ENCODE data around the gene UBTD2. TPM values are rescaled to one million over a fixed set of nuclear protein-coding genes. Genes with fewer than 3 reads are reported as not detected.
A peak's percentile ranks its signal among the peaks of the same experiment; 100 is the strongest.

The UBTD2 gene
- total RNA-seq, 1 donor from 2014 or later, result 33.2 TPM

- no peak for DNase-seq (ENCODE audit: low spot score)
Observed at GRCh38 chr5:172194985-172195774, 88.4 kb downstream of the UBTD2 start.

GRCh38 chr5:172193872-172194271 is 89.7 kb downstream of the UBTD2 start, which contains the start of gene EFCAB9:
EFCAB9 (plus strand) TSS chr5:172194172; CDS start chr5:172194173, 1 bp downstream.
- DNase-seq (ENCODE audit: low spot score), result no peak

- DNase-seq (ENCODE audit: low spot score), result no peak
Observed at GRCh38 chr5:172189693-172190296, 93.8 kb downstream of the UBTD2 start.

GRCh38 chr5:172188893-172189692 is 94.5 kb downstream of the UBTD2 start:
- no peak for DNase-seq (ENCODE audit: low spot score)

- peak; percentile 93 for DNase-seq (ENCODE audit: low spot score)
Observed at GRCh38 chr5:172188033-172188892, 95.3 kb downstream of the UBTD2 start, which contains the start of gene STK10. STK10 (minus strand) TSS chr5:172188224; CDS start chr5:172188042, 182 bp downstream.

- DNase-seq (ENCODE audit: low spot score), result peak; percentile 56
Observed at GRCh38 chr5:172187118-172188032, 96.2 kb downstream of the UBTD2 start.

GRCh38 chr5:172186114-172186695 is 97.4 kb downstream of the UBTD2 start:
- DNase-seq (ENCODE audit: low spot score), result no peak

GRCh38 chr5:172185096-172185461 is 98.5 kb downstream of the UBTD2 start:
- DNase-seq (ENCODE audit: low spot score), result no peak

- no peak for DNase-seq (ENCODE audit: low spot score)
Observed at GRCh38 chr5:172183881-172184280, 99.7 kb downstream of the UBTD2 start.

GRCh38 chr5:172182291-172182690 is 101.3 kb downstream of the UBTD2 start:
- DNase-seq (ENCODE audit: low spot score), result no peak

GRCh38 chr5:172180936-172181335 is 102.6 kb downstream of the UBTD2 start:
- DNase-seq (ENCODE audit: low spot score), result no peak

GRCh38 chr5:172178991-172179989 is 104.3 kb downstream of the UBTD2 start:
- DNase-seq (ENCODE audit: low spot score), result peak; percentile 36

GRCh38 chr5:172178301-172178987 is 105.1 kb downstream of the UBTD2 start:
- DNase-seq (ENCODE audit: low spot score), result no peak

- DNase-seq (ENCODE audit: low spot score), result no peak
Observed at GRCh38 chr5:172177176-172177575, 106.4 kb downstream of the UBTD2 start.

- DNase-seq (ENCODE audit: low spot score), result peak; percentile 42
Observed at GRCh38 chr5:172175263-172175719, 108.3 kb downstream of the UBTD2 start.

- DNase-seq (ENCODE audit: low spot score), result no peak
Observed at GRCh38 chr5:172173564-172174153, 109.9 kb downstream of the UBTD2 start.

GRCh38 chr5:172172912-172173563 is 110.5 kb downstream of the UBTD2 start:
- no peak for DNase-seq (ENCODE audit: low spot score)

Measured in umbilical cord (tissue), 2 donors.